H9 (cell line): ENCODE measurements around the gene GIPC3. TPM values are rescaled to one million over a fixed set of nuclear protein-coding genes. Genes with fewer than 3 reads are reported as not detected.

Source experiments
- DNase-seq: peaks from one replicate; pipeline ENCODE4 v3.0.0-alpha.2; 2017
- H2AFZ ChIP-seq: one replicate; pipeline ENCODE4 v1.6.1; 2013; ENCODE audit warnings: mild to moderate bottlenecking, low read length, control low read depth, moderate library complexity
- H2AK5ac ChIP-seq: 2 replicates; pipeline ENCODE4 v1.6.1; 2013; ENCODE audit warnings: low read length, control low read depth, mixed read lengths; ENCODE audit not compliant: insufficient read length
- H2BK120ac ChIP-seq: one replicate; pipeline ENCODE4 v1.6.1; 2013; ENCODE audit warnings: low read depth, mild to moderate bottlenecking, low read length, control low read depth, inconsistent platforms; ENCODE audit not compliant: poor library complexity, severe bottlenecking
- H2BK12ac ChIP-seq: 2 replicates; pipeline ENCODE4 v1.6.1; 2013; ENCODE audit warnings: low read length, control low read depth, mixed read lengths, low read depth; ENCODE audit not compliant: insufficient read length
- H2BK15ac ChIP-seq: 2 replicates; pipeline ENCODE4 v1.6.1; 2013; ENCODE audit warnings: low read depth, low read length, control low read depth
- H2BK20ac ChIP-seq: one replicate; pipeline ENCODE4 v1.6.1; 2013; ENCODE audit warnings: low read depth, mild to moderate bottlenecking, low read length, control low read depth, inconsistent platforms; ENCODE audit not compliant: poor library complexity, severe bottlenecking
- H2BK5ac ChIP-seq: 2 replicates; pipeline ENCODE4 v1.6.1; 2013; ENCODE audit warnings: low read length, control low read depth, mixed read lengths; ENCODE audit not compliant: insufficient read length
- H3K14ac ChIP-seq: 2 replicates; pipeline ENCODE4 v1.6.1; 2013; ENCODE audit warnings: low read length, control low read depth; ENCODE audit not compliant: insufficient read depth
- H3K18ac ChIP-seq: 2 replicates; pipeline ENCODE4 v1.6.1; 2013; ENCODE audit warnings: low read depth, mild to moderate bottlenecking, mixed read lengths, low read length, control low read depth; ENCODE audit not compliant: insufficient read length
- H3K23ac ChIP-seq: 2 replicates; pipeline ENCODE4 v1.6.1; 2013; ENCODE audit warnings: low read length, control low read depth, mixed read lengths, low read depth; ENCODE audit not compliant: insufficient read length
- H3K23me2 ChIP-seq: 2 replicates; pipeline ENCODE4 v1.6.1; 2013; ENCODE audit warnings: low read depth, mild to moderate bottlenecking, mixed read lengths, low read length, control low read depth; ENCODE audit not compliant: insufficient read length, poor library complexity, severe bottlenecking
- H3K27ac ChIP-seq: 2 replicates; pipeline ENCODE4 v1.5.1; 2013; ENCODE audit warnings: low read length, control low read depth, mixed read lengths, low read depth; ENCODE audit not compliant: insufficient read length
- H3K27me3 ChIP-seq: 2 replicates; pipeline ENCODE4 v1.6.1; 2013; ENCODE audit warnings: low read length, control low read depth, inconsistent platforms; ENCODE audit not compliant: insufficient read depth
- H3K4ac ChIP-seq: 2 replicates; pipeline ENCODE4 v1.6.1; 2013; ENCODE audit warnings: low read depth, mild to moderate bottlenecking, control low read depth, inconsistent platforms, low read length, moderate library complexity
- H3K4me1 ChIP-seq: 2 replicates; pipeline ENCODE4 v1.6.1; 2013; ENCODE audit warnings: low read length, control low read depth, inconsistent platforms; ENCODE audit not compliant: insufficient read depth
- H3K4me2 ChIP-seq: 2 replicates; pipeline ENCODE4 v1.6.1; 2013; ENCODE audit warnings: low read length, control low read depth, mixed read lengths; ENCODE audit not compliant: insufficient read length, insufficient read depth
- H3K56ac ChIP-seq: 2 replicates; pipeline ENCODE4 v1.6.1; 2013; ENCODE audit warnings: low read depth, mild to moderate bottlenecking, mixed read lengths, low read length, control low read depth; ENCODE audit not compliant: insufficient read length
- H3K79me1 ChIP-seq: 2 replicates; pipeline ENCODE4 v1.6.1; 2013; ENCODE audit warnings: low read depth, mild to moderate bottlenecking, moderate library complexity, low read length, control low read depth, inconsistent platforms; ENCODE audit not compliant: insufficient read depth, poor library complexity, severe bottlenecking
- H3K79me2 ChIP-seq: 2 replicates; pipeline ENCODE4 v1.6.1; 2013; ENCODE audit warnings: low read length, control low read depth, inconsistent platforms; ENCODE audit not compliant: insufficient read depth
- H3K9ac ChIP-seq: 2 replicates; pipeline ENCODE4 v1.6.1; 2013; ENCODE audit warnings: low read length, control low read depth, mixed read lengths; ENCODE audit not compliant: insufficient read length; ENCODE audit errors: extremely low read depth
- H3K9me3 ChIP-seq: one replicate; pipeline ENCODE4 v1.6.1; 2013; ENCODE audit warnings: low read depth, low read length, inconsistent platforms; ENCODE audit not compliant: control insufficient read depth
- H3T11ph ChIP-seq: one replicate; pipeline ENCODE4 v1.6.1; 2013; ENCODE audit warnings: mild to moderate bottlenecking, low read length, control low read depth, inconsistent platforms
- H4K20me1 ChIP-seq: one replicate; pipeline ENCODE4 v1.6.1; 2013; ENCODE audit not compliant: control insufficient read depth, insufficient read length, insufficient read depth
- H4K5ac ChIP-seq: 2 replicates; pipeline ENCODE4 v1.6.1; 2013; ENCODE audit warnings: low read depth, mild to moderate bottlenecking, mixed read lengths, low read length, control low read depth; ENCODE audit not compliant: insufficient read length
- H4K8ac ChIP-seq: replicated peaks from 2 replicates; pipeline ENCODE4 v1.6.1; 2013; ENCODE audit warnings: low read length, control low read depth, mixed read lengths, low read depth; ENCODE audit not compliant: insufficient read length
- H4K91ac ChIP-seq: 2 replicates; pipeline ENCODE4 v1.6.1; 2013; ENCODE audit warnings: low read depth, mild to moderate bottlenecking, moderate library complexity, mixed read lengths, low read length, control low read depth; ENCODE audit not compliant: insufficient read length
- H3K27ac Mint-ChIP-seq, 3 experiments: 2 replicates in 2 of 3; 3 replicates in 1 of 3; pipeline ENCODE4 v1.8.0; 2020 to 2021; ENCODE audit warnings: mixed read lengths in 3 of 3, mild to moderate bottlenecking in 1 of 3, moderate library complexity in 1 of 3
- H3K27me3 Mint-ChIP-seq: 2 replicates; pipeline ENCODE4 v1.8.0; 2021; ENCODE audit warnings: low read depth, mild to moderate bottlenecking, moderate library complexity, mixed read lengths
- H3K36me3 Mint-ChIP-seq, 3 experiments: 2 replicates in 2 of 3; 3 replicates in 1 of 3; pipeline ENCODE4 v1.8.0; 2020 to 2021; ENCODE audit warnings: low read depth in 3 of 3, mixed read lengths in 3 of 3; ENCODE audit not compliant: insufficient read depth in 1 of 3
- H3K4me1 Mint-ChIP-seq, 2 experiments: 2 replicates each; pipeline ENCODE4 v1.8.0; 2020; ENCODE audit warnings: mixed read lengths in 2 of 2
- H3K4me3 Mint-ChIP-seq, 2 experiments: 2 replicates in 1 of 2; 3 replicates in 1 of 2; pipeline ENCODE4 v1.8.0; 2020 to 2021; ENCODE audit warnings: mild to moderate bottlenecking in 2 of 2, mixed read lengths in 2 of 2, moderate library complexity in 1 of 2
- H3K9me3 Mint-ChIP-seq, 2 experiments: 2 replicates in 1 of 2; 3 replicates in 1 of 2; pipeline ENCODE4 v1.8.0; 2020; ENCODE audit warnings: mild to moderate bottlenecking in 2 of 2, mixed read lengths in 2 of 2, moderate library complexity in 1 of 2
- WGBS: extraction: QIAGEN DNeasy Blood & Tissue Kit; methylation state at CpG from one replicate; pipeline ENCODE4 v1.1.7; 2013; ENCODE audit warnings: missing lambda C conversion rate, low lambda C conversion rate, mixed read lengths; ENCODE audit not compliant: insufficient read length; ENCODE audit errors: extremely low coverage; 5-methylcytosine and 5-hydroxymethylcytosine counted together
- total RNA-seq: library from RNA; stranded (reverse); gene quantifications from 2 replicates; pipeline ENCODE4 v1.2.1, GENCODE V29; 2021
- TF ChIP-seq, protein P1 (sequence below): fragments of 200-600 bp; sonication (generic); conservative IDR thresholded peaks from 3 replicates; pipeline ENCODE4 v1.8.0; 2021; ENCODE audit warnings: antibody characterized with exemption, mild to moderate bottlenecking

GIPC3 gene
- total RNA-seq, 1 experiment from 2014 or later, result 1.6 TPM

DNA sequence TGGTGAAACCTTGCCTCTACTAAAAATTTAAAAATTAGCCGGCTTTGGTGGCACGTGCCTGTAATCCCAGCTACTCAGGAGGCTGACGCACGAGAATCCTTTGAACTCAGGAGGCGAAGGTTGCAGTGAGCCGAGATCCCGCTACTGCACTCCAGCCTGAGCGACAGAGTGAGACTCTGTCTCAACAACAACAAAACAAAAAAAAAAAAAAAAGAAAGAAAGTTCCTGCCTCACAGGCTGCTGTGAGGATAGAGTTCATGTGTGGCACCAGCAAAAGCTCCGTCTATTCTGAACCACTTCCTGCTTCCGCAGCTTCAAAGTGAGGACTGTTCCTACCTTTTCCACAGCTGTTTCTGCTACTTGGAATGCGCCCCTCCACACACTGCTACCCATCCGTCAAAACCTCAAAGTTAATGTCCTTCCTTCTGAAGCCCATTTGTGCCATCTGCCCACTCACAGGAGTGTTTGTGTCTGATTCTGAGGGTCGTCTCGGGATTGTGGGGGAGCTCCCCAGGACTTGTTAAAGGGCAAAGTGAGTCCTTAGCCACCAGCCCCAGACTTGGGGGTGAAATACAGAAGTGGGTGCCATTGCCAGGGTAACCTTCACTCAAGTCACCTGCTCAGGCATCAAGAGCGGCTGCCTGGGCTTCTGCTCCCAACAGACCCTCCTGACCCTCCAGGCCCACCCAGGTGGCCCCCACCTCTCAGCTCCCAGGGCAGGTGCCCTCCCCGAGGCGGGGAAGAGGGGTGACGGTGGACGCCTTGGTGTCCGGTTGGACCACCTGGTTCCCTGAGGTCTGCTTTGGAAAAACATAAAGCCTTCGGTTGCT lies 30.8 kb upstream of the GIPC3 start:
- no peak overlapping the region for H4K8ac ChIP-seq
- no peak overlapping the region for H3T11ph ChIP-seq
- H3K4ac ChIP-seq, result no peak overlapping the region
- TF ChIP-seq, protein P1, sequence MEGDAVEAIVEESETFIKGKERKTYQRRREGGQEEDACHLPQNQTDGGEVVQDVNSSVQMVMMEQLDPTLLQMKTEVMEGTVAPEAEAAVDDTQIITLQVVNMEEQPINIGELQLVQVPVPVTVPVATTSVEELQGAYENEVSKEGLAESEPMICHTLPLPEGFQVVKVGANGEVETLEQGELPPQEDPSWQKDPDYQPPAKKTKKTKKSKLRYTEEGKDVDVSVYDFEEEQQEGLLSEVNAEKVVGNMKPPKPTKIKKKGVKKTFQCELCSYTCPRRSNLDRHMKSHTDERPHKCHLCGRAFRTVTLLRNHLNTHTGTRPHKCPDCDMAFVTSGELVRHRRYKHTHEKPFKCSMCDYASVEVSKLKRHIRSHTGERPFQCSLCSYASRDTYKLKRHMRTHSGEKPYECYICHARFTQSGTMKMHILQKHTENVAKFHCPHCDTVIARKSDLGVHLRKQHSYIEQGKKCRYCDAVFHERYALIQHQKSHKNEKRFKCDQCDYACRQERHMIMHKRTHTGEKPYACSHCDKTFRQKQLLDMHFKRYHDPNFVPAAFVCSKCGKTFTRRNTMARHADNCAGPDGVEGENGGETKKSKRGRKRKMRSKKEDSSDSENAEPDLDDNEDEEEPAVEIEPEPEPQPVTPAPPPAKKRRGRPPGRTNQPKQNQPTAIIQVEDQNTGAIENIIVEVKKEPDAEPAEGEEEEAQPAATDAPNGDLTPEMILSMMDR, result no peak
- no CpG with 5 or more reads among the region's 21 CpGs for WGBS
- H2AK5ac ChIP-seq, result no peak overlapping the region
- H3K27me3 Mint-ChIP-seq, result peaks cover 20% of the 10 kb centered on the region
- H3K56ac ChIP-seq, result no peak overlapping the region
- no peak overlapping the region for H3K27ac ChIP-seq
- no peak overlapping the region for H2BK12ac ChIP-seq
- no peak overlapping the region for H2BK15ac ChIP-seq
- H3K14ac ChIP-seq, result no peak overlapping the region
- H3K4me1 Mint-ChIP-seq, result peaks cover 12 to 15% of the 10 kb centered on the region in 2 experiments
- no peaks in the 10 kb centered on the region for H3K9me3 Mint-ChIP-seq
- no peak overlapping the region for H2BK120ac ChIP-seq
- no peak overlapping the region for H4K91ac ChIP-seq
- no peak overlapping the region for H3K9ac ChIP-seq
- no peak overlapping the region for H2BK5ac ChIP-seq
- no peaks in the 10 kb centered on the region for H3K79me1 ChIP-seq
- H3K4me3 Mint-ChIP-seq, result no peak overlapping the region; a peak in 1 of 5 replicates
- H3K23me2 ChIP-seq, result peaks cover 8% of the 10 kb centered on the region
- no peak for DNase-seq
- no peaks in the 10 kb centered on the region; the same call in 1 of the 2 replicates for H3K27me3 ChIP-seq
- H3K79me2 ChIP-seq, result no peaks in the 10 kb centered on the region
- H4K5ac ChIP-seq, result no peak overlapping the region
- H3K9me3 ChIP-seq, result no peaks in the 10 kb centered on the region
- H2AFZ ChIP-seq, result no peak overlapping the region
- H3K27ac Mint-ChIP-seq, result no peak overlapping the region
- H3K18ac ChIP-seq, result no peak overlapping the region
- H3K36me3 Mint-ChIP-seq, result peaks cover 4 to 6% (median 5%) of the 10 kb centered on the region in 3 experiments; a peak in 3 of 7 replicates
- H3K23ac ChIP-seq, result no peak overlapping the region
- no peak overlapping the region for H2BK20ac ChIP-seq
- H4K20me1 ChIP-seq, result peaks cover 3% of the 10 kb centered on the region
- H3K4me1 ChIP-seq, result no peaks in the 10 kb centered on the region
- H3K4me2 ChIP-seq, result no peak overlapping the region
